Glutamatergic neuron (in vitro differentiated cells): ENCODE results near the gene KIAA1671. TPM values are rescaled to one million over a fixed set of nuclear protein-coding genes. Genes with fewer than 3 reads are reported as not detected.

Experiments used
- DNase-seq: peaks from one replicate; pipeline ENCODE4 v3.0.0; 2022
- H3K27ac Mint-ChIP-seq: one replicate; pipeline ENCODE4 v1.8.0; 2020; ENCODE audit warnings: mild to moderate bottlenecking, mixed read lengths, inconsistent platforms; ENCODE audit not compliant: unreplicated experiment
- H3K27me3 Mint-ChIP-seq: one replicate; pipeline ENCODE4 v1.8.0; 2020; ENCODE audit warnings: mild to moderate bottlenecking, moderate library complexity, mixed read lengths, inconsistent platforms; ENCODE audit not compliant: unreplicated experiment
- H3K36me3 Mint-ChIP-seq: one replicate; pipeline ENCODE4 v1.8.0; 2020; ENCODE audit warnings: mild to moderate bottlenecking, mixed read lengths, inconsistent platforms; ENCODE audit not compliant: unreplicated experiment
- H3K4me1 Mint-ChIP-seq: one replicate; pipeline ENCODE4 v1.8.0; 2020; ENCODE audit warnings: mild to moderate bottlenecking, low read depth, mixed read lengths, inconsistent platforms; ENCODE audit not compliant: unreplicated experiment
- H3K4me3 Mint-ChIP-seq: one replicate; pipeline ENCODE4 v1.8.0; 2020; ENCODE audit warnings: mild to moderate bottlenecking, mixed read lengths, inconsistent platforms; ENCODE audit not compliant: unreplicated experiment
- H3K9me3 Mint-ChIP-seq: one replicate; pipeline ENCODE4 v1.8.0; 2020; ENCODE audit warnings: mild to moderate bottlenecking, moderate library complexity, mixed read lengths, inconsistent platforms; ENCODE audit not compliant: unreplicated experiment
- CTCF ChIP-seq: fragments of 200-600 bp; sonication (generic); IDR thresholded peaks from one replicate; pipeline ENCODE4 v1.5.0; 2021; ENCODE audit not compliant: partially characterized antibody, unreplicated experiment
- total RNA-seq: library from RNA; stranded (reverse); fragmentation: NEBNext Ultra II Directional; extraction: Animal tissue kit (Norgen Biotek cat#: 25700); gene quantifications from one replicate; pipeline ENCODE4 v1.2.1, GENCODE V29; 2021; ENCODE audit not compliant: unreplicated experiment

KIAA1671 gene
- total RNA-seq, 1 donor from 2014 or later, result 15.3 TPM

DNA sequence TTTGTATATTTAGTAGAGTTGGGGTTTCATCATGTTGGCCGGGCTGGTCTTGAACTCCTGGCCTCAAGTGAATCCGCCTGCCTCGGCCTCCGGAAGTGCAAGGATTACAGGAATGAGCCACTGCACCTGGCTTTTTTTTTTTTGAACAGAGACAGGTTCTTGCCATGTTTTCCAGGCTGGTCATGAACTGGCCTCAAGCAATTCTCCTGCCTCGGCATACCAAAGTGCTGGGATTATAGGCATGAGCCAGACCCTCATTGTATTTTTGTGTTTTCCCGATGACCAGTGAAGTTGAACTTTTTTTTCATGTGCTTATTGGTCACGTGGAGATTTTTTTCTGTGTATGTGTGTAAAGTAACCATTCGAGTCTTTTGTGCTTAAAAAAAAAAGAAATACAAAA, 48.2 kb downstream of the KIAA1671 start:
- H3K27ac Mint-ChIP-seq, result no peak overlapping the region
- H3K4me1 Mint-ChIP-seq, result peaks cover 21% of the 10 kb centered on the region
- H3K9me3 Mint-ChIP-seq, result peaks cover 11% of the 10 kb centered on the region
- no peaks in the 10 kb centered on the region for H3K36me3 Mint-ChIP-seq
- H3K4me3 Mint-ChIP-seq, result no peak overlapping the region
- H3K27me3 Mint-ChIP-seq, result peaks cover 6% of the 10 kb centered on the region
- no peak for TF ChIP-seq CTCF
- DNase-seq, result no peak

GRCh38 chr22:25002241-25002985, 49.9 kb downstream of the KIAA1671 start:
- H3K27me3 Mint-ChIP-seq, result peaks cover 2% of the 10 kb centered on the region
- no peak overlapping the region for H3K4me3 Mint-ChIP-seq
- H3K36me3 Mint-ChIP-seq, result no peaks in the 10 kb centered on the region
- H3K4me1 Mint-ChIP-seq, result peaks cover 8% of the 10 kb centered on the region
- H3K27ac Mint-ChIP-seq, result no peak overlapping the region
- H3K9me3 Mint-ChIP-seq, result peaks cover 4% of the 10 kb centered on the region
- no peak for DNase-seq
- TF ChIP-seq CTCF, result no peak

DNA sequence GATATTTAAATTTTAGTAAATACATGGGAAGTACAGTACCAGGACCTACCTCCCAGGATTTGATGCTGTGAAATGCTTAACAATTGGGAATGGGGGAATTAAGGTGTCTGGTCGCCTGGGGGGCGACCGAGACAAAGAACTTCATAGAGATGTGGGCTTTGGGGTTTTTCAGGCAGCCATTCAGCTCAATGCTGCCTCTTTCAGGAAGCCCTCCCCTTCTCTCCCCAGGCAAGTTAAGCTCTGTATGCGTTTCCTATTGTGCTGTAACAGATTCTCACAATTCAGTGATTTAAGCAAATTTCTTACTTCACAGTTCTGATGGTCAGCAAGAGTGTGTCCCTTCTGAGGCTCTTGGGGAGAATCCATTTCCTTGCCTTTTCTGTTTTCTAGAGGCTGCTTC, 53.8 kb downstream of the KIAA1671 start:
- Mint-ChIP-seq H3K9me3 (no peaks in the 10 kb centered on the region), H3K27ac (no peak overlapping the region), H3K27me3 (no peaks in the 10 kb centered on the region), H3K36me3 (no peaks in the 10 kb centered on the region), H3K4me1 (peaks cover under 1% of the 10 kb centered on the region), H3K4me3 (no peak overlapping the region)
- DNase-seq, result no peak
- no peak for TF ChIP-seq CTCF

- no peaks in the 10 kb centered on the region for H3K27me3 Mint-ChIP-seq
- no peak for DNase-seq
- no peak overlapping the region for H3K4me3 Mint-ChIP-seq
- H3K4me1 Mint-ChIP-seq, result no peaks in the 10 kb centered on the region
- no peak overlapping the region for H3K27ac Mint-ChIP-seq
- no peaks in the 10 kb centered on the region for H3K9me3 Mint-ChIP-seq
- no peaks in the 10 kb centered on the region for H3K36me3 Mint-ChIP-seq
- TF ChIP-seq CTCF, result no peak
These were observed 55.1 kb downstream of the KIAA1671 start for GRCh38 chr22:25007444-25008106.

DNA sequence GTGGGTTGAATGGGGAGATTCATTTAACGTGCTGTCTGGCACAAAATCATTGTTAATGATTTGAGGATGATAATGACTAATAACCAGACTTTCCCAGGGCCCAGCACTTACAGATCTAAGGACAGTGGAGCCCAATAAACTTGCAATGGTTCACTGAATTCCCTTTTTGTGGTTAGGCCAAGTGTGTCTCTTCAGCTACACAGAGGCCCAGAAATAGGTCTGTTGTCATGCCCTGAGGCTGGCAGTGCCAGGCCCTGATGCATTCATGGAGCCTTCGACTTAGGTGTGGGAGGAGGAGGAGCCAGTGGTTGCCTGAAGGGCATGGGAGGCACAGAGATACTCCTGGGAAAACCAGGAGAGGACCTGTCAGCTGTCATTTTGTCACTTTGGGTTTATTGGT, 56.1 kb downstream of the KIAA1671 start:
- Mint-ChIP-seq H3K9me3 (no peaks in the 10 kb centered on the region), H3K4me3 (no peak overlapping the region), H3K36me3 (no peaks in the 10 kb centered on the region), H3K27me3 (no peaks in the 10 kb centered on the region), H3K4me1 (peaks cover 4% of the 10 kb centered on the region), H3K27ac (no peak overlapping the region)
- DNase-seq, result no peak
- no peak for TF ChIP-seq CTCF
